ENCODE measurements around the gene FNDC3B.

The FNDC3B gene

DNA sequence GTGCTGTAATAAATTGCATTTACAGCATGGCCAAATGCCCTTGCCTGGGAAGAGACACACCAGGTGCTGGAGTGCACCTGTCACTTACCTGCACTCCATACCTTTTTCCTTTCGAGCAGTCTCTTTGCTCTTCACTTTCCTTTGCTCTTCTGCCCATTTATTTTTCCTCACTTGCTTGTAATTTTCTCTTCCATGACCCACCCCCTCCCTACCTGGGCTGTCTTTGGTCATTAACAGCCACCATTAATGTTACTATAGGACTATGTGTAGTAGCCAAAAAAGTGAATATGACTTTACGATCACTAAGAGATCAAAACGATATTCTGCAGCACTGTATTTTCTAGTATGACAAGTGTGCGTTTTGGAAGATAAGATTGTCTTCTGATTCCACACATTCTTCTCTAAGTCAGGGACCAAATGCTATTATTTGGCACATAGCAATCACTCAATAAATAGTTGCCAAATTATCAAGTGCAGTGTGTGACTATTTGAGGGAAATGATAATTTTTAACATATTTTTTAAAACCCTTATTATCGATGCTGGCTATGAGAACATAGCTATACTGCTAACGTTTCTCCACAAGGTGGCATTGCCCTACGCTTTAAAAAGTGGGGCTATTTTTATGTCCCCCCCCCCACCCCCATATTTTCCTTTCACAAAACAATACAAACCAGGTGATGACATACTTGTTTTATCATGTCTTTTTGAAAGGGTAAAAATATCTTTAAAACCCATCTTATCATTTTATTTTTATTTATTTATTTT, 294.5 kb downstream of the FNDC3B start:
- no peak for DNase-seq (ENCODE audit: low read depth in 2 of 2)

DNA sequence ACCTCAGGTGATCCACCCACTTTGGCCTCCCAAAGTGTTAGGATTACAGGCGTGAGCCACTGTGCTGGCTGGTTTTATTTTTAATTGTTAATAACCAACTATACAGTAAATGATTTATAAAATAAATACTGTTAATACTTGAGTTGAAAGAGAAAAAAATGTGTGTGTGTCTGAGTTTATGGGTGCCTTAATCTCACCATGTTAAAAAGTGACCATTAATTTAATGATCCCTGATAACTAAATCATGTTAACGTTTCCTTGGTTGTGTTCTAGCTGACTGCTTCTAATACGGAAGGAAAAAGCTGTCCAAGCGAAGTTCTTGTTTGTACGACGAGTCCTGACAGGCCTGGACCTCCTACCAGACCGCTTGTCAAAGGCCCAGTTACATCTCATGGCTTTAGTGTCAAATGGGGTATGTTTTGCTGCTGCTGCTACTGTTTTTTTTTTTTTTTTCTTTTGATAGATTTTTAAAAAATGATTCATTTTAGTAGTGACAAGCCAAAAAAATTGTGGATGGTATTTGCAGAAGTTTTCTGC, 295.4 kb downstream of the FNDC3B start:
- no peak for DNase-seq (ENCODE audit: low read depth in 2 of 2)

DNA sequence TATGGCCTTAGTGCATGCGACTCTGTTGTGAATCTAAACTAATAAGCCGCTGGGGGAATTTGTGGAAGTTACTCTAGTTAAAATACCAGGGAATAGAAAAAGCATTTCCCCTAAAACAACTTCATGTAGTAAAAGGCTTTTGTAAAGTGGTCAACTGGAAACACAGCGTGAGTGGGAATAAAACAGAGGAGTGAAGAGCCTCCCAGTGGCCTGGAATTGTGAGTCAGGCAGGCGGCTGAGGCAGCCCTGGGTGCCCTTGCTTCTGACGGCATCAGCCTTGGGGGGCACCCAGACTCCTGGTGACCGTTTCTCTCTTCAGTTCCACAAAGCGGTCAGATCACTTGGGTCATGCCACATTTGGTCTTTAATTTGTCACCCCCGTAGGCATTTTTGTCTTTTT, 300.5 kb downstream of the FNDC3B start:
- no peak for DNase-seq (ENCODE audit: low read depth in 2 of 2)

DNA sequence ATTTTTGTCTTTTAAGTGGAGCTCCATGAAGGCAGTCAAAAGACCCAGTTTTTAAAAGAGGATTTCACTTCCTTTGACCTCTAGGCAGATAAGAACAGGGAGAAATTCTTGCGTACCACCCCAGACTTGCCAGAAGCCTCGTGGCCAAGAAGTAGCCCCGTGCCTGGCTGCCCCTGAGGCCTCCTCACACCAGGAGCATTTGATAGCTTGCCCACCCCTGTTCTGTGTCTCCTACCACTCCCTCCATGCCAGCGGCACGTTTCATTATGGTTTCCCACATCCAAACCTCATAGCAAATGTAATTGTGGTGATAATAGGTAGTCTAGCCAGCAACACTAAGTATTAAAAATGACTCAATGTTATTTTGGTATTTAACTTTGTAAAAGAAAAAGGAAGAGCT, 301.2 kb downstream of the FNDC3B start:
- DNase-seq (ENCODE audit: low read depth in 2 of 2), result no peak

DNA sequence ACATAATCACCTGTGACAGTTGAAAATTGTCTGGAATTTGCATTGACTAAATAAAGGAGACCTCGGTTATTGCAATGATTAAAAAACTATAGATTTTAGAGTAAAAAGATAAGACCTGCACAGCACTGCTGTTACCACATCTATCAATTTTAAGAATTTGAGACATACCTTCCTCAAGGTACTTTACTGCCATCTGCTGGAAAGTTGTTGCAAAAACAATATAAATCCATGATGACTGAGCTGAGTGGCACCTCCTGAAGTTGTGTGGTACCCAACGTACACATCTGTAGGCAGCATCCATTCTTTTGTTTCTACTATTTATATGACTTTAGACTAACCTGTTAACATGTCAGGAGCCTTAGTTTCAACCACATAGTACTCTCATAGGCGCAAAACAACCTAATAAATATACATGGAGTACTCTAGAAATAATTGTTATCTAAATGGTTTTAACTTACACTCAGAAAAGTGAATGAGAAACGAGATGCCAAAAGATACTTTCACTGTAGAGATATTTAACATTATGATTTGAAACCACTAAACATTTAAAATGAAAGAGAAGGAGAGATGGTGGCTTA, 302.2 kb downstream of the FNDC3B start:
- peak in 1 of 2 donors; percentile 16 for DNase-seq (ENCODE audit: low read depth in 2 of 2)

DNA sequence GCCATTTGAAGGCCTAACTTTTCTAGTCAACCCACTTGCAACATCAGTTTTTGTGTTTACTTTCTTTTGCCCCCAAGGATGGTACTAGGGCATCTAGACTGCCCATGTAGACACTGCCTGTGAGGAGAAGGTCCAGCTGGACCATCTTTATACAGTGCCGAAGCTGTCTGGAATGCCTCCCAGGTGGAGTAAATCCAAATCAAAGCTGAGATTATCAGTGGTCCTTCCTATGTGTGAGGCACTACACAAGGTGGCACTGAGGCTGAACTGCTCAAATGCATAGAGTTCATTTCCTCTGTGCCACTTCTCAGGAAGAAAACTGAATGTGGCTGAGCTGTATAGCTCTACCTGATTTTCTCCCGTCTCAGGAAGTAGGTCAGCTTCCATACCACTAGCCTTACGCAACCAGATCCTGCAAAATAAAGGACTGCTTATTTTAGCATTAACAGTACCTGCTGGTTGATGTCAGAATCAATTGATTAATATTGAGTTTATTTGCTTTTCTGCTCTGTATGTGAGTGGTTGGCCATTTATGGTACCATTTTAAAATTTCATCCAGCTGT, 302.8 kb downstream of the FNDC3B start:
- DNase-seq (ENCODE audit: low read depth in 2 of 2), result no peak

DNA sequence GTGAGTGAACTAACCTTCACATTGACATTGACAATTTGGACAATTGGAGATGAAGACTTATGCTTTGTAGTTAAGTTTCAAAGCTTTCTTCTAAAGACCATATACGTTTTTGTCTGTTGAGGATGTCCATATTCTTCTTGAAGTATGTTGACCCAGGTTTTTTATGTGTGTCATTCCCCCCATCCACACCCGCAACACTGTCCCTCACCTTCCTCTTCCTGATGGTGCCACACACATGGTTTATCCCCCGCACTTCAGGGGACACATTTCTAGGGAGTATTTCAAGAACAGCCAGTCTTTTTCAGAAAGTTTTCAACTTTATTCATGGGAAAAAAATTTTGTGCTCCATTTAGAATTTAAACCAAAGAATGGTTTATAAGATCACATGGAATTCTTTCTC, 303.7 kb downstream of the FNDC3B start:
- DNase-seq (ENCODE audit: low read depth in 2 of 2), result no peak

DNA sequence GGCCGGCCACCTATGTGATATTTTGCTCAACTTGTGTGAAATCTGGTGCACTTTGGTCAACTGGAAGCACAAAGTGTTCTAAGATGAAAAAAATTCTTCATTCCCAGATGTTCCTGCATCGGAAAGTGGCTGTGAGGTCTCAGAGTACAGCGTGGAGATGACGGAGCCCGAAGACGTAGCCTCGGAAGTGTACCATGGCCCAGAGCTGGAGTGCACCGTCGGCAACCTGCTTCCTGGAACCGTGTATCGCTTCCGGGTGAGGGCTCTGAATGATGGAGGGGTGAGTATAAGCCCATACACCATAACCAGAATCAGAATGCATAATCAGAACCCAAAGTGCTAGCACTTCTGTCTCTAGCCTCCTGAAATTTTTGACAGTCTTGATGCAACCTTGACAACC, 304.6 kb downstream of the FNDC3B start:
- DNase-seq (ENCODE audit: low read depth in 2 of 2), result no peak

DNA sequence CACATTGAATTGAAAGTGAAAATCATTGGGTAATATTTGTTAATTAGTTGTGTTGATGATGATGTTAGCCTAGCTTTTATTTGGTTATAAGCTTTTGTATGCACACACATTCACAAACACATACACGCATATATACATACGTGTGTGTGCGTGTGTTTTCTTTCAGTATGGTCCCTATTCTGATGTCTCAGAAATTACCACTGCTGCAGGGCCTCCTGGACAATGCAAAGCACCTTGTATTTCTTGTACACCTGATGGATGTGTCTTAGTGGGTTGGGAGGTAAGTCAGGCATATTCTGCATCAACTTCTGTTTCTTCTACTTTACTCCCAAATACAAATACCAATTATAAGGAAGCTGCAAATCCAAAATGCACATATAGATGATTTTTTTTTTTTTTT, 306.8 kb downstream of the FNDC3B start:
- DNase-seq (ENCODE audit: low read depth in 2 of 2), result no peak

DNA sequence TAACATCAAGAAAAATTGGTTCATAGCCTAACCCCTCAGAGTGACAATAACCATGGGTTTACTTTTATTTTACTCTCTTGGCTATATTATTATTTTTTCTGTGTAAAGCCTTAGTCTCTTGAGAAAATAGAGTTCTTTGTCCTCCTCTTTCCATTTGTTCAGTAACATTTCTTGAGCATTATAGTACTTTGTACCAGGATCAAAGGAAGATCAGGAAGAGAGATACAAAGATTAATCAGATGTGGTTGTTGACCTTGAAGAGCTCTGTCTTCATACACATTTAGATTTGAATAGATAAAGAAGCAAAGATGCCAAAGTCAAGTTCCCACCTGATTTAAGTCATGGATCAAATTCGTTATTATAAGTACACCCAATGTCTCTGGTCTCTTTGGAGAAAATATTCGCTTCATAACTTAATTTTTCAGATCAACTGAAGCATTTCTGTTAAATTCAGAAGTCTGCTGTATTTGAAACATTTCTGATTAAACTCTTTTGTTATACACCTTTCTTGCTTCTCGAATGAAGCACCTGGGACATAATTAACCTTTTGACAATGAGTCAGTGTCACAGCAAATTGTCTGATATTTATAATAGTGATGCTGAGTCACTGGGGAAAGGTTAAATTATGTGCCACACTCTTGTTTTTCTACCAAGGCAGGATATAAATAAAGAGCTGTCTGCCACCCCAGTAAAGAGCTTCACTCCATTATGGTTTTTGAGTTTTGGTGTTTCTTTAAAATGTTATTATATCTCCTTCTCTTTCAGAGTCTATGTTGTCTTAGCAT, 308.7 kb downstream of the FNDC3B start:
- no peak for DNase-seq (ENCODE audit: low read depth in 2 of 2)

DNA sequence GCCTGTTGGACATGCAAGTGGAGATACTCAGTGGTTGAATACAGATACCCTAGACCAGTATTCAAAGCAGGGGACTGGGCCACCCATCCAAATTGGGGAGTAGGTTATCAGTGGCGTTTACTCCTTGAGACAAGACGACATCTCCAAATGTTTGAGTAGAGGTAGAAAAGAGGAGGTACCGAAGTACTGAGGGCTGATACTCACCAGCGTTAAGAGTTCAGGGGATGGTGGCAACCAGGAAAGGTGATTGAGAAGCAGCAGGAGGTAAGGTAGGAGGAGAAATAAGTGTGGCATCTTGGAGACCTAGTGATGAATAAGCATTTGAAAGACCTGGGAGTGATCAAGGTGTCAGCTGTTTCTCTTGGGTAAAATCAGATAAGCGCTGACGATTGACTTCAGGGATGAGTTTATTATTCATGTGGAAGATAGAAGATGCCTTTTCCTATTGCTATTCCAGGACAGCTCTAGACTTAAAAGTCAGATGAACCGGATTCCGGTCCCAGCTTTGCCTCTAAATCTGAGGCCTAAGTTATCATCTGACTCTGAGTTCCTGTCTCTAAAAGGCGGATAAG, 312.6 kb downstream of the FNDC3B start:
- DNase-seq (ENCODE audit: low read depth in 2 of 2), result no peak

DNA sequence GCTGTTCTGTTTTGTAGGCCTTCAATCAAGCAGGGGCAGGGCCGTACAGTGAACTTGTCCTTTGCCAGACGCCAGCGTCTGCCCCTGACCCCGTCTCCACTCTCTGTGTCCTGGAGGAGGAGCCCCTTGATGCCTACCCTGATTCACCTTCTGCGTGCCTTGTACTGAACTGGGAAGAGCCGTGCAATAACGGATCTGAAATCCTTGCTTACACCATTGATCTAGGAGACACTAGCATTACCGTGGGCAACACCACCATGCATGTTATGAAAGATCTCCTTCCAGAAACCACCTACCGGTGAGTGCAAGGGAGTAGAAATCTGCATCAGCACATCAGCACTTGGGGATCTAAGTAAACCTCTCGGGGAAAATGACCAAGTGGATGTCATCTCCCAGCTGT, 313.4 kb downstream of the FNDC3B start:
- no peak for DNase-seq (ENCODE audit: low read depth in 2 of 2)

DNA sequence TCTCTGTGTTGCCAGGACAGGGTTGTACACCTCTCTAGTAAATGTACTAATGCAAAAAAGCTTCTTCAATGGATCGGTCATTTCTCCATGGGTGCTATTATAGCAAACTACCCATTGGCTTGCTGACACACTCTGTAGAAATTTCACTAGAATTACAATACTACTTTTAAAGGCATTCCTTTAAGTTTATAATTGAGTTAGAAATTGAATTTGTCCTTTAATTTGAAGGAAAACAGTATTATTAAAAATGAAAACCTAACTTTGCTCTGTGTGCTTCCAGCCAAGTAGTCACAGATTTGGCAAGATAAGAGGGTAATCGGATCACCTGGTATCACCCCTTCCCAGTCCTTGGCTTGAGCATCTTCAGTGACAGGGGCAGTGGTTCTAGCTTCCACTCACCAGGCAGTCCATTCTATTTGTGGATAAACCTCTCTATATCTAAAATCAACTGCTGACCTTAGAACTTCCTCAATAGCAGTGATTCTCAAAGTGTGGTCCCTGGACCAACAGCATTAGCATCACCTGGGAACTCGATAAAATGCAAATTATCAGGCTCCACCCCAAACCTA, 315.6 kb downstream of the FNDC3B start:
- no peak for DNase-seq (ENCODE audit: low read depth in 2 of 2)

DNA sequence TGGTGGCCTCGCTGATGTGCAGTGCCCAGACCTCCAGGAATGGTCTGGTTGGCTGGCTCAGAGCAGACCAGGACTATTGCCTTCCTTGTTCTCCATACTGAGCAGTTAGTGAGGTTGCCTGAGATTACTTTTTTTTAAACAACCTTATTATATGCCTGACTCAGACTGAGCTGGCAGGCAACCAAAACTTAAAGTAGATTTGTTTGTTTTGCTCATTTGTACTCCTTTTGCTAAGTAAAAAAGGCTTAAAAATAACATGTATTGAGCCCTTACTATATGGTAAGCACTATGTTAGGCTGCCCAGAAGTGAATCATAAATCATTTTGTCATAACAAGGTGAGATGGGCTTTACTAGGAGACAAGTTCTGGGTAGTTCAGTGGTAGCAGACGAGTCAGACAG, 316.5 kb downstream of the FNDC3B start:
- no peak for DNase-seq (ENCODE audit: low read depth in 2 of 2)

DNA sequence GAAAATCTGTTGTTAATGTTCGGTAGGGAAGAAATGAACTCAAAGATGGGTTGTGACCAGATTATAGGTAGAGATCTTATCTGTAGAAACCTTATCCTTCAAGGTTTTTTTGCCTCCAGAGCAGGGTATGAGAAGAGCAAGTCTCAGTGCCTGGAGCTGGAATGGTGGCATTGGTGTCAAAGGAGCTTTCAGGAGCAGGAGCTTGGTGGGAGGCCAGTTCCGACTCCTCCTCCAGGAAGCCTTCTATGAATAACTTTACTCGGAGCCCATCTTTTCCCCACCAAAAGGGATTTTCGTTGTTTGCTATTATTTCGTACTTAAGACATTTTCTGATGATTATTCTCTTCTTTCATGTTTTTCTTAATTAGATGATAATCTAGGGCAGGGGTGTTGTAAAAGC, 317.0 kb downstream of the FNDC3B start:
- DNase-seq (ENCODE audit: low read depth in 2 of 2), result no peak

DNA sequence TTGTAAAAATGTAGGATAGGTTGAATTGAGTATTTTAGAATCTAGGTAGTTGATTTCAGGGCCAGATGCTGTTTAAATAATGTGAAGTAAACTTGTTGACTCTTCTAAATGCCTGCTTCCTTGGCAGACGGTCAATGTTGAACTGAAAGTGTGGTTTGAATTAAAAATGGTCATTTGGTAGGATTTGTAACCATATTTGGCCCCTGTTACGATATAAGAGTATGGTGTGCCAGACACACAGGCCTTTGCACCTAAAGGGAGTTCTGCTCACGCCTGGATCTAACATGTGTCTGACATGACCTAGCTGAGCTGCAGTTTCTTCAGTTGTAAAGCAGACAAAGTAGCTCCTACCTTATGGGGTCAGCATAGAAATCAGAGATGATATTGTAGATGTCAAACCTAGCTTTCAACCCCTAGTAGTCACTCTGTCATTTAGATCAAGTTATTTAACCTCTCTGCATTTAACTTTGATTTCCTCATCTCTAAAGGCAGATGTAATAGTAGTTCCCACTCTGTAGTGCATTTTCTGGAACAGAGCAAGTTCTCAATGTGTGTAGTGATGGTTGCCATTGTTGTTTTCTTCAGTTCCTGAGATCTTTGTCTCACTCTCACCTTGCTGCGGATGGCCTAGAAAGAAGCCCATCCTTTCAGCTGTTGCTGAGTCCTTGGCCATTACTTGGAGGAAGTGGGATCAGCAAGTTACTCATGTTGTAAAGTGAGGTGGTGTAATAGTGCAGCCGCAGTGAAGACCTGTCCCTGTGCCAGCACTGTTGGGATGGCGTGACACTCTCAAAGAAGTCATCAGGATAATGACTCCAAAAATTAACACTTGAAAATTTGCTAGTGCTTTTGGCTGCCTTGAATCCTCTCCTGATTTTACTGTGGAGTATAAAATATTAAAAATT, 318.7 kb downstream of the FNDC3B start:
- DNase-seq (ENCODE audit: low read depth in 2 of 2), result no peak

DNA sequence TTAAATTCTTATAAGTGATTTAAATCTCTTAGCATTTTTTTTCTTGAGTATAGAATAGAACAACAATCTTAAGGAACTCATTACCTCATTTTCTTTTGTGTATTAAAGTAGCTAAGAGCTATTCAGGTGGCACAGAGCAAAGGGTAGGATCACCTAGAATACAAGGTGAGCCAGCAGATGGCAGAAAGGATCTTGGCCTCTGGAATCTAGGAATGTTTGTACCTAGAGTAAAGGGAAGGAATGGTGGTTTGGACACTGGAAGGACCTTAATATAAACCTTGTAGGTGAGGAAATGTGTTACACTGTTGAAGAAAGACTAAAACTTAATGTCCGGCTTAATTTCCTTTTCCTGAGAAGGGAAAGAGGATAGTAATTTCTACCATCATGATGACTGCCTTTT, 319.9 kb downstream of the FNDC3B start:
- DNase-seq (ENCODE audit: low read depth in 2 of 2), result no peak

DNA sequence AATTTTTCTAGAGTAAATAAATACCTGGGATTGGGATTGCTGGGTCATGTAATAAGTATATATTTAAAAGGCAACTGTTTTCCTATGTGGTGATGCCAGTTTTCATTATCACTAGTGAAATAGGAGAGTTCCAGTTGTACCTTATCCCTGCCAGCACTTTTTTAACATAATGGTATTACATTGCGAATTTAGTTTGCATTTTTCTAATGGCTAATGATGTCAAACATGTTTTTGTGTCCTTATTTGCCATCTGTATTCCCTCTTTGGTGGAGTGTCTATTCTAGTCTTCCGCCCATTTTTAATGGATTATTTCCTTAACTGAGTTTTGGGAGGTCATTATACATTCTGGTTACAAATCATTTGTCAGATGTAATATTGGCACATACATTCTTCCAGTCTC, 320.6 kb downstream of the FNDC3B start:
- DNase-seq (ENCODE audit: low read depth in 2 of 2), result no peak

DNA sequence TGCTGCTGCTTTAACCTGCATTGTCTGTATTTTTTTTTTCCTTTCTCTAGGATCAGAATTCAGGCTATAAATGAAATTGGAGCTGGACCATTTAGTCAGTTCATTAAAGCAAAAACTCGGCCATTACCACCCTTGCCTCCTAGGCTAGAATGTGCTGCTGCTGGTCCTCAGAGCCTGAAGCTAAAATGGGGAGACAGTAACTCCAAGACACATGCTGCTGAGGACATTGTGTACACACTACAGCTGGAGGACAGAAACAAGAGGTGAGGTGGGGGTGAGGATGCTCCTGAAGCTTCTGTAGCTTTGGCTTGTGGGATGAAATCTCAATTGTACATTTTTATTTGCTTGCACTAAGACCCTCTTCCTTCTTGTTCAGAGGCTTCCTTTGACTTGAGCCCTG, 323.2 kb downstream of the FNDC3B start:
- no peak for DNase-seq (ENCODE audit: low read depth in 2 of 2)

DNA sequence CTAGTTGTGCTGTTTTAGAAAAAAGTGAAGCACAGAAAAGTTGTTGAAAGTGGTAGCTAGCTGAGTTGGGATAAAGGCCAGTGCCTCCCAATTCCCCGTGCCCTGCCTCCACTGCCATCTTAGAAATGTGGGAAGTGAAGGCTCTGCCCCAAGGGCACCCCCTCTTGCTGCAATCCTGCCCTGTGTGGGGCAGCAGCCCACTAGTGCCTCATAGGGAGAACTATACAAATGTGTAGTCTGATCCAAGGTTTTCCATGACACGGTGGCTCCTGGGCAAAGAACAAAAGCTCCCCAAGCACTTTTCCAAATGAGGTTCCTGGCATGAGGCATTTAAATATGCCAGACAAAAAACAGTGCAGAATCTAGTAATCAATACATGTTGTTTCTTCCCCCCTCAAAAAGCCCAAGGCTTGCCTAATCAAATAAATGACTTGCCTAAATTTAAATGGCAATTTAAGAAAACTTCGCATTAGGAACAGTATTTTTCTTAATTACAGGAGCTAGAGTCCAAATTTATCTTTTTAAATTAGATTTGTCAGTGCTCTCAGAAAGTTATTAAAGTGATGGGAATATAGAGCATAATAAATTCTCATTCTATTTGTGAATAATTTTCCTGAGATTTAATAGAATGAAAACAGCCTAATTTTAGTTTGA, 325.1 kb downstream of the FNDC3B start:
- DNase-seq (ENCODE audit: low read depth in 2 of 2), result no peak

All from stimulated activated CD4-positive, alpha-beta T cell treated with anti-CD3 and anti-CD28 coated beads, Interleukin-1b, Interleukin-23, amount 100 ng/mL, for 4 hours (primary cell).